Astrocyte of the cerebellum (primary cell): ENCODE measurements around the gene TBC1D32.
"Not testable (repeated sequence)": the region's sequence is repeated elsewhere in the genome, so short reads cannot be mapped to it uniquely, and the experiment has no call there.

Source experiments
- DNase-seq: peaks from one replicate; pipeline ENCODE4 v3.0.0-alpha.2; 2011; ENCODE audit warnings: low read depth
- H3K4me3 ChIP-seq: 2 replicates; pipeline ENCODE4 v1.5.1; 2011; ENCODE audit warnings: mild to moderate bottlenecking, low read depth, low read length, moderate library complexity
- in situ Hi-C: cut with HindIII; loops from 2 replicates; pipeline ENCODE4 v1.10.0; 2017; ENCODE audit warnings: low sequenced_read_pairs
- TF ChIP-seq, protein P1 (sequence below): IDR thresholded peaks from 2 replicates; pipeline ENCODE4 v1.5.1; 2012; ENCODE audit warnings: low read length, low read depth, moderate library complexity, mild to moderate bottlenecking; ENCODE audit errors: missing control alignments

TBC1D32 gene

DNA sequence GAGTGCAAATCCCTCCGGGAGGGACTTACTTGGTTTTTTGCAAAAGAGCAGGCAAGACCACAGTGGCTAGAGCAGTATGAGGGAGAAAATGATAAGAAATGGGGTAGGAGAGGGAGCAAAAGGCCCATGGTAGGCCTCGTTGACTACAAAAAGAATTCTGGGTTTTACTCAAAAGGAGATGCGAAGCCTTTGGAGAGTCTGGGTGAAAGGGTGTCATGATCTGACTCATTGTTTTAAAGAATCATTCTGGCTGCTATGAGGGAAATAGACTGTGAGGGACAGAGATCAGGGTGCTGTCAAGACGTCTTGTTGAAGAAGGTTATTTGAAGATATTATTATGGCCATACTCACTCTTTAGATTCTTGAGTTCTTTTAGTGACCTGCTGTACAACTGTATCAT, 13.0 kb downstream of the TBC1D32 start:
- DNase-seq, result no peak
- TF ChIP-seq, protein P1, sequence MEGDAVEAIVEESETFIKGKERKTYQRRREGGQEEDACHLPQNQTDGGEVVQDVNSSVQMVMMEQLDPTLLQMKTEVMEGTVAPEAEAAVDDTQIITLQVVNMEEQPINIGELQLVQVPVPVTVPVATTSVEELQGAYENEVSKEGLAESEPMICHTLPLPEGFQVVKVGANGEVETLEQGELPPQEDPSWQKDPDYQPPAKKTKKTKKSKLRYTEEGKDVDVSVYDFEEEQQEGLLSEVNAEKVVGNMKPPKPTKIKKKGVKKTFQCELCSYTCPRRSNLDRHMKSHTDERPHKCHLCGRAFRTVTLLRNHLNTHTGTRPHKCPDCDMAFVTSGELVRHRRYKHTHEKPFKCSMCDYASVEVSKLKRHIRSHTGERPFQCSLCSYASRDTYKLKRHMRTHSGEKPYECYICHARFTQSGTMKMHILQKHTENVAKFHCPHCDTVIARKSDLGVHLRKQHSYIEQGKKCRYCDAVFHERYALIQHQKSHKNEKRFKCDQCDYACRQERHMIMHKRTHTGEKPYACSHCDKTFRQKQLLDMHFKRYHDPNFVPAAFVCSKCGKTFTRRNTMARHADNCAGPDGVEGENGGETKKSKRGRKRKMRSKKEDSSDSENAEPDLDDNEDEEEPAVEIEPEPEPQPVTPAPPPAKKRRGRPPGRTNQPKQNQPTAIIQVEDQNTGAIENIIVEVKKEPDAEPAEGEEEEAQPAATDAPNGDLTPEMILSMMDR, result no peak
- H3K4me3 ChIP-seq, result no peak overlapping the region
- in situ Hi-C loops, result loop anchor here (25.0 kb wide), 1 partner anchor 259 kb away; no protein-coding TSS in a partner anchor

DNA sequence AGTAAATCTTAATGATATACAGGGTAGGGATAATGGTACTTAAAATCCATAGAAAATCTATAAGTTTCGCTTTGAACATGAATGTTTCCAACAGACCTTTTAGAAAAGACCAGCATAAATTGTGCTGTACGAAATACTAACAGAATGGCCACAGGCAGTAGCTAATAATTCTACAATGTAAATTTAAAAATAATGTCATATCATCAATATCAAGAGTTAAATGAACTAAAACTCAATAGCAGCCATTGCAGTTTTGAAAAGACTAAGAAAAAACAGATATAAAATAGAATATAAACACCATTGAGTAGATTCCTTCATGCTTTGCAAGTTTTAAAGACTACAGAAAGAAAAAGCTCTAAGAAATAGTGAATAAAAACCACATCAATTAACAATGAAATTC, 14.7 kb downstream of the TBC1D32 start:
- in situ Hi-C loops, result loop anchor here (25.0 kb wide), 1 partner anchor 257 kb away; no protein-coding TSS in a partner anchor
- no peak overlapping the region for H3K4me3 ChIP-seq
- TF ChIP-seq, protein P1, result no peak
- no peak for DNase-seq

DNA sequence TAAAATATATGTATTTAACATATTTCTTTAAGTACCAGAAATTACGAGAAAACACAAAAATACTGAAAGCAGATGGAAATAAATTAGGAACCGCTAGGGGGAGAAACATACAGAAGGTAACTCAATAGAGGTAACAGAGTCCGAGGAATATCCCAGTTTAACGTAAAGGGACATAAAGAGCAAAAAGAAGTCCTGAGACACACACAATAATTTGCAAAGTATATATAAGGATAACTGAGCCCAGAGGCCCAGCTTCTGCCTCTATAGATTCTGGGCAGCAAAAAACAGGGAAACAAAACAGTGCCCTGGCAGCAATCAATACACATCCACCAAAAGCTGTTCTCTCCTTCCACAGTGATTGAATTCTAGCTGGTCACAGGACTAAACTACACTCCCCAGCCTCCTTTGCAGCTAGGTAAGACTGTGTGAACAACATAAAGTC, 15.1 kb downstream of the TBC1D32 start:
- TF ChIP-seq, protein P1, result peak; percentile 23
- DNase-seq, result no peak
- no peak overlapping the region for H3K4me3 ChIP-seq
- in situ Hi-C loops, result loop anchor here (25.0 kb wide), 1 partner anchor 257 kb away; no protein-coding TSS in a partner anchor

DNA sequence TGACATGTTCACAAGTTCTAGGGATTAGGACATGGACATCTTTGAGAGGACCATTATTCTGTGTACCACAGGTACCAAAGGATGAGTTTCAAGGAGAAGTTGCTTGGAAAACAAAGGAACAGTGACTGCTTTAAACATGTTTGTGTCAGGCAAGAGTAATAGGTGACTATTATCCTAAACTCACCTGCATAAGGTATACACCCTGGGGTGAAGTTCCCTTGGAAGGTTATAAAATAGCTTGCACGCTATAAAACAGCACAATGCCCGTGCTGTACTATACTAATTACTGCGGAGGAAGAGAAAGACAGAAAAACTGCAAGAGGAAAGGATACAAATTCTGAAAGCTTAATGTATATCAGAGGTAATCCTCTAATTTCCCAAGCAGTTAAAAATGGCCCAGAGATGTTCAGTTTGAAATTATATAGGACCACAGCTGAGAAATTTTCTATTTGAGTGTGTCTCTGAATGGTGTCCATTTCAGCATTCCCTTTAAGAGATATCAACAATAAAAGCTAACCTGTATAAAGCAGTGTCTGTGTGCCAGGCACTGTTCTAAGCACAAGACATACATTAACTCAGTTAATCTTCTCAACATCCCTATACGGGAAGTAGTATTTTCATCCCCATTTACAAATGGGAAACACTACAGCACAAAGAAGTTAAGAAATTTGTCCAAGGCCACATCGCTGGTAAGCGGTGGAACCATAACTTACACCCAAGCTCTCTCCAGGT, 19.7 kb downstream of the TBC1D32 start:
- TF ChIP-seq, protein P1, result no peak
- H3K4me3 ChIP-seq, result no peak overlapping the region
- in situ Hi-C loops, result loop anchor here (25.0 kb wide), 1 partner anchor 252 kb away; no protein-coding TSS in a partner anchor
- no peak for DNase-seq

DNA sequence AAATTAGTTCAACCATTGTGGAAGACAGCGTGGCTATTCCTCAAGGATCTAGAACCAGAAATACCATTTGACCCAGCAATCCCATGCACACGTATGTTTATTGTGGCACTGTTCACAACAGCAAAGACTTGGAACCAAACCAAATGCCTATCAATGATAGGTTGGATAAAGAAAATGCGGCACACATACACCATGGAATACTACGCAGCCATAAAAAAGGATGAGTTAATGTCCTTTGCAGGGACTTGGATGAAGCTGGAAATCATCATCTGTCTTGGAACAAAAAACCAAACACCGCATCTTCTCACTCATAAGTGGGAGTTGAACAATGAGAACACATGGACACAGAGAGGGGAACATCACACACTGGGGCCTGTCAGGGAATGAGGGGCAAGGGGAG, 22.5 kb downstream of the TBC1D32 start:
- H3K4me3 ChIP-seq, DNase-seq: not testable (repeated sequence)
- in situ Hi-C loops, result loop anchor here (25.0 kb wide), 1 partner anchor 250 kb away; no protein-coding TSS in a partner anchor

DNA sequence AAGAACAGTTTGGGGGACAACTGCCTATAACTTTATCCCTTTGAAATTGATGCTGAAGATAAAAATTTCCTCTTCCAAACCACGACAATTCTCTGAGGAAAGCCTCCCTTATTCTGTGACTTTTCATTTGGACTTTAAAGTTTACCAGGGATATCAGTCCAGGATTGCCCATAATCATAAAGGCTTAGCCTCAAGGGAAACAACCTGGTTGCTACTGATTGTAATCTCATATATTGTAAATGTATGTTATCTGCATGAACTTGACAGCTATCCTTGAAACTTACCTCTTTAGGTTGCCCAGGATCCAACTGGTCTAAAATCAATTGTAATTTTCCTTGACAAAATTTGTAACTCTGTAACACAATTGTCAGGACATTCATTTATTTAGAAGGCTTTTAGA, 23.8 kb downstream of the TBC1D32 start:
- TF ChIP-seq, protein P1, result no peak
- DNase-seq, result no peak
- in situ Hi-C loops, result loop anchor here (25.0 kb wide), 1 partner anchor 248 kb away; no protein-coding TSS in a partner anchor
- no peak overlapping the region for H3K4me3 ChIP-seq

DNA sequence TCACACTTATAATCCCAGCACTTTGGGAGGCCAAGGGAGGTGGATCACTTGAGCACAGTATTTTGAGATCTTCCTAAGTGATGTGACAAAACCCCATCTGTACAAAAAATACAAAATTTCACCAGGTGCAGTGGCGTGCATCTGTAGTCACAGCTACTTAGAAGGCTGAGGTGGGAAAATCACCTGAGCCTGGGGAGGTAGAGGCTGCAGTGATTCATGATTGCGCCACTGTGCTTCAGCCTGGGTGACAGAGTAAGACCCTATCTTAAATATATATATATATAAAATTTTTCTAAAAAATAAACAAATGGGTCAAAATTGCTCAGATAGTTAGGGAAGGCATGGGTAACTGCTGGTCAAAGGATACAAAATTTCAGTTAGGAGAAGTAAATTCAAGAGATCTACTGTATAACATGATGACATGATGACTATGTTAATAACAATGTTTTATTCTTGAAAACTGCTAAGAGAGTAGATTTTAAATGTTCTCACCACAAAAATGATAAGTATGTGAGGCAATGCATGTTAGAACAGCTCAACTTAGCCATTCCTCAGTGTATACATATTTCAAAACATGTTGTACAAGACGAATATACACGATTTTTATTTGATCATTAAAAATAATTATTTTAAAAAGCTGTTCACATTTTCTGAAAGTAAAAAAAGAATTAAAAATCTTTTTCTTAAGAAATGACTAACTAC, 24.4 kb downstream of the TBC1D32 start:
- H3K4me3 ChIP-seq, result no peak overlapping the region
- TF ChIP-seq, protein P1, result no peak
- peak; percentile 18 for DNase-seq
- in situ Hi-C loops, result loop anchor here (25.0 kb wide), 1 partner anchor 248 kb away; no protein-coding TSS in a partner anchor
